RWPE2 (cell line): ENCODE measurements around the gene ARF6.

Experiments used
- ATAC-seq: fragments of 200-7000 bp; cut with Tn5 transposase; 3 replicates; pipeline ENCODE4 v1.9.1; 2021; ENCODE audit warnings: low read depth
- DNase-seq: peaks from one replicate; pipeline ENCODE4 v3.0.0-alpha.2; 2020; ENCODE audit warnings: low spot score
- H3K27ac ChIP-seq: fragments of 450-650 bp; 2 replicates; pipeline ENCODE4 v1.5.1; 2017; ENCODE audit warnings: mild to moderate bottlenecking; ENCODE audit not compliant: poor library complexity, severe bottlenecking
- H3K27me3 ChIP-seq: fragments of 250-450 bp; sonication (Bioruptor Pico); 2 replicates; pipeline ENCODE4 v1.5.1; 2021; ENCODE audit warnings: mild to moderate bottlenecking, moderate library complexity; ENCODE audit not compliant: insufficient read depth, poor library complexity, severe bottlenecking
- H3K36me3 ChIP-seq: fragments of 250-450 bp; sonication (Bioruptor Pico); 2 replicates; pipeline ENCODE4 v1.5.1; 2020; ENCODE audit warnings: low read depth, mild to moderate bottlenecking, moderate library complexity
- H3K4me1 ChIP-seq: fragments of 250-450 bp; sonication (Bioruptor Pico); 2 replicates; pipeline ENCODE4 v1.5.1; 2021; ENCODE audit warnings: mild to moderate bottlenecking, moderate library complexity; ENCODE audit not compliant: insufficient read depth, poor library complexity, severe bottlenecking
- H3K4me3 ChIP-seq: fragments of 250-450 bp; sonication (Bioruptor Pico); 2 replicates; pipeline ENCODE4 v1.5.1; 2021; ENCODE audit warnings: mild to moderate bottlenecking, moderate library complexity; ENCODE audit not compliant: severe bottlenecking
- H3K9me3 ChIP-seq: fragments of 250-450 bp; sonication (Bioruptor Pico); 2 replicates; pipeline ENCODE4 v1.5.1; 2021; ENCODE audit warnings: mild to moderate bottlenecking, moderate library complexity; ENCODE audit not compliant: severe bottlenecking
- CTCF ChIP-seq: fragments of 450-650 bp; IDR thresholded peaks from one replicate; pipeline ENCODE4 v1.5.1; 2017; ENCODE audit warnings: mild to moderate bottlenecking, moderate library complexity; ENCODE audit not compliant: poor library complexity, severe bottlenecking

The ARF6 gene

DNA sequence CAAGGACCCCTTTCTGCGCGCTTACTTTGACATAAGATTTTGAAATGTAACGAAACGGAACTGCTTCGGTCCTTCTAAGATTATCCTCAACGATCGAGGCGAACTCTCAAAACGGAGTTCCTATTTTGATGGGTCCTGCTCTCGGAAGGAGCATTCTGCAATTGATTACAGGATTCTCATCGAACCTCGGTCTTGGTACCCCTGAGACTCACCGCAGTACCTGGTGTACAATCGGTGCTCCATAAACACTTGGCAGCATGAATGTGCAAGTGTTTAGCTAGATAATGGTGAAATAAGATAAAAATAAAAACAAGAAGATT is 39.8 kb upstream of the ARF6 start:
- Histone ChIP-seq H3K27me3 (no peaks in the 10 kb centered on the region), H3K4me3 (peak overlapping the region; percentile 74), H3K9me3 (no peaks in the 10 kb centered on the region), H3K36me3 (peaks cover 35% of the 10 kb centered on the region), H3K4me1 (peaks cover 7% of the 10 kb centered on the region), H3K27ac (peak overlapping the region; percentile 48)
- DNase-seq (no peak), ATAC-seq (peak; percentile 7; the same call in 2 of the 3 replicates)
- peak; percentile 64 for TF ChIP-seq CTCF

DNA sequence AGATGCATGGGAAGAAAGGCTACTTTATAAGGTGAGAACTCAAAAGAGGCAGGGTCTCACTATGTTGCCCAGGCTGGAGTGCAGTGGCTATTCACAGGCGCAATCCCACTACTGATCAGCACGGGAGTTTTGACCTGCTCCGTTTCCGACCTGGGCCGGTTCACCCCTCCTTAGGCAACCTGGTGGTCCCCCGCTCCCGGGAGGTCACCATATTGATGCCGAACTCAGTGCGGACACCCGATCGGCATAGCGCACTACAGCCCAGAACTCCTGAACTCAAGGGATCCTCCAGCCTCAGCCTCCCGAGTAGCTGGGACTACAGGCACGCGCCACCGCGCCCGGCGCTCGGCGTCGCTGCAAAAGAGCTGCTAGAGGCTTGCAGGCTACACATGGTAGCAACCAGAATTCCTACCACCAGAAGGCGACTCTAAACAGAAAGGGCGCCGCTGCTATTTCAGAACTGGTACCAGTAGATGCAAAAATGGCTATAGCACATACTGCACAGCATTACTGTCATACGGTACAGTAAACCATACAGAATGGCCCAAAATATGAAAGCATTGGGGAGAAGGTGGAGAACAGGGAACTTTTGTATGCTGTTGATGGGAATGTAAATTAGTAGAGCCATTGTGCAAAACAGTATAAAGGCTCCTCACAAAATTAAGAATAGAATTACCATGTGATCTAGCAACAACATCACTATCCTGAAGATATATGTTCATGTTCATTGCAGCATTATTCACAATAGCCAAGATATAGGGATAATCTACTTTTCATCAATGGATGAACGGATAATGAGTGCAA is 39.1 kb upstream of the ARF6 start:
- Histone ChIP-seq H3K27ac (peak overlapping the region; percentile 48), H3K4me3 (peak overlapping the region; percentile 74), H3K36me3 (peaks cover 28% of the 10 kb centered on the region), H3K4me1 (peaks cover 7% of the 10 kb centered on the region), H3K27me3 (no peaks in the 10 kb centered on the region), H3K9me3 (no peaks in the 10 kb centered on the region)
- peak; percentile 86 for TF ChIP-seq CTCF
- ATAC-seq (peak; percentile 79), DNase-seq (no peak)

DNA sequence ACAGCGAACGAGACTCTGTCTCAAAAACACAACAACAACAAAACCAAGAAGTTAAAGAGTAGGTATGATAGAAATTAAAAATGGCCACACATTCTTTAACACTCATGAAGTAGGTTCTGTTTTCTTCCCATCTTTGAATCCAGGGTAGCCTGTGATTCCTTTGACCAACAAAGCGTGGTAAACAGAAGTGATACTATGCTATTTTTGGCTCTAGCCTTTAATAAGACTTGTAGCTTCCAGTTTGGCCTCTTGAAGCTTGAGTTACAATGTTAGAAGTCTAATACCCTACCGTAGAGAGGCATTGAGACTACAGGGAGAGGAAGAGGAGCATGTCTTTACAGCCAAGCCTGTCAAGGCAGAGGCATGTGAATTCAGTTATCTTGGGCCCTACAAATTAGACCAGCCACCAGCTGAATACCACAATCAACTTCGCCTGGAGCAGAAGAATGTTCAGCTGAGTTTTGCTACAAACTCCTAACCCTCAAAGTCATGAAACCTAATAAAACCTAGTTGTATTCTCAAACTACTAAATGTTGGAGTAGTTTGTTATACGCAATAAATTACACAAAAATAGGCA is 35.4 kb upstream of the ARF6 start:
- Histone ChIP-seq H3K9me3 (no peaks in the 10 kb centered on the region), H3K4me3 (no peak overlapping the region), H3K27me3 (no peaks in the 10 kb centered on the region), H3K4me1 (no peaks in the 10 kb centered on the region), H3K36me3 (no peaks in the 10 kb centered on the region), H3K27ac (no peak overlapping the region)
- ATAC-seq: no peak
- TF ChIP-seq CTCF: no peak
- no peak for DNase-seq

- H3K4me3 ChIP-seq: no peak overlapping the region
- no peaks in the 10 kb centered on the region for H3K36me3 ChIP-seq
- ATAC-seq: no peak
- H3K4me1 ChIP-seq: no peaks in the 10 kb centered on the region
- TF ChIP-seq CTCF: no peak
- H3K9me3 ChIP-seq: no peaks in the 10 kb centered on the region
- no peak overlapping the region for H3K27ac ChIP-seq
- no peaks in the 10 kb centered on the region for H3K27me3 ChIP-seq
- no peak for DNase-seq
These were observed 34.5 kb upstream of the ARF6 start for GRCh38 chr14:49858383-49858782.

DNA sequence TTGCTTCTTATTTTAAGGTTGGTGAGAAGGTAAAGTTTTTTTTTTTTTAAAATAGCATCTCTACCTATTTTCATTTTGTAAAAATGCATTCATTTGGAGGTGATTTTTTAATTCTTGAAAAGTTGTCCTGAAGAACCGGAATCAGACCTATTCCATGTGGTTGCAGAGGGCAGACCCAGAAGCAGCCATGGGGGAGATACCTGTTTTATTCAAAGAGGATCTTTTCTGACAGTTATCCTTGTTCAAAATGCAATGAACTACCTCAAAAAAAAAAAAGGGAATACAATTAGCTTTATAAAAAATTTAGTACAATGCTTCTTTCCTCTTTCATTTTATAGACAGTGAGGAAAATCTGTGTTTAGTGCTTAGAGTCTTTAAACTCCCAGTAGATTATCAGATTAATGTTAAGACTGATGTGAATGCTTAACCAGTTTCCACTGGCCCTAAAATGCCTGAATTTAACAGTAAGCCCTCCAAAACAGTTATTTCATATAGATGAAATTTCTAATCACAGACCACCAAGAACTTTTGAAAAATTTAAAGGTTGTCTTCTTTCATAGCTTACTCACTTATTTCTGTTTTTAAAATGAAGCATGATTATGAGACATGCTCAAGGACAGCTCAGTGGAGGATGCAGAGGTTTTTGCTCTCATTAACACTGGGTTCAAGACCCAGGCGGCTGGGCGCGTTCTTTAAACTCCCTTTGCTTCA is 31.7 kb upstream of the ARF6 start:
- H3K36me3 ChIP-seq: no peaks in the 10 kb centered on the region
- no peak for TF ChIP-seq CTCF
- H3K4me1 ChIP-seq: peaks cover 4% of the 10 kb centered on the region
- ATAC-seq (no peak), DNase-seq (no peak)
- H3K27ac ChIP-seq: peak overlapping the region; percentile 90
- no peaks in the 10 kb centered on the region for H3K27me3 ChIP-seq
- peak overlapping the region; percentile 46 for H3K4me3 ChIP-seq
- no peaks in the 10 kb centered on the region for H3K9me3 ChIP-seq
